IPS-15b (cell line): ENCODE measurements around the gene HPGD.

ENCODE experiments used
- H3K27me3 ChIP-seq: one replicate; pipeline ENCODE4 v1.6.1; 2013; ENCODE audit warnings: low read length; ENCODE audit not compliant: control insufficient read depth, insufficient read depth
- H3K36me3 ChIP-seq: one replicate; pipeline ENCODE4 v1.6.1; 2013; ENCODE audit warnings: low read length; ENCODE audit not compliant: control insufficient read depth, insufficient read depth
- H3K4me1 ChIP-seq: one replicate; pipeline ENCODE4 v1.6.1; 2013; ENCODE audit warnings: mild to moderate bottlenecking, low read length; ENCODE audit not compliant: control insufficient read depth, insufficient read depth
- H3K4me3 ChIP-seq: one replicate; pipeline ENCODE4 v1.5.1; 2013; ENCODE audit warnings: low read depth, low read length
- H3K9ac ChIP-seq: one replicate; pipeline ENCODE4 v1.6.1; 2013; ENCODE audit warnings: low read depth, mild to moderate bottlenecking, low read length
- H3K9me3 ChIP-seq: one replicate; pipeline ENCODE4 v1.6.1; 2013; ENCODE audit warnings: mild to moderate bottlenecking, low read length; ENCODE audit not compliant: control insufficient read depth, insufficient read depth

HPGD gene

DNA sequence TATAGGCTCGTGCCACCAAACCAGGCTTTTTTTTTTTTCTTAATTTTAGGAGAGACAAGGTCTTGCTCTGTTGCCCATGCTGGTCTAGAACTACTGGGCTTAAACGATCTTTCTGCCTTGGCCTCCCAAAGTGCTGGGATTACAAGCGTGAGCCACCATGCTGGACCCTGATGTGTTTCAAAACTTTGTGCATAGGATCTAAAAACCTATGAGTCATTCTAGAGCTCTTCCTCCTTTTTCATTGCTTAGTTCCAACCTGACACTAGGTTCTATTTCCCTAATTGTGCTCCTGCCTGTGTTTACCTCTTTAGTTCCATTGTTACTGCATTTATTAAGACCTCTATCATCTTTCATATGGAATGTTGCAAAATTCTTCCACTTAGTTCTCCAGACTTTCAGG, 57.3 kb downstream of the HPGD start:
- Histone ChIP-seq H3K9ac (no peak overlapping the region), H3K4me1 (no peaks in the 10 kb centered on the region), H3K27me3 (no peaks in the 10 kb centered on the region), H3K36me3 (no peaks in the 10 kb centered on the region), H3K4me3 (no peak overlapping the region), H3K9me3 (peaks cover 5% of the 10 kb centered on the region)

DNA sequence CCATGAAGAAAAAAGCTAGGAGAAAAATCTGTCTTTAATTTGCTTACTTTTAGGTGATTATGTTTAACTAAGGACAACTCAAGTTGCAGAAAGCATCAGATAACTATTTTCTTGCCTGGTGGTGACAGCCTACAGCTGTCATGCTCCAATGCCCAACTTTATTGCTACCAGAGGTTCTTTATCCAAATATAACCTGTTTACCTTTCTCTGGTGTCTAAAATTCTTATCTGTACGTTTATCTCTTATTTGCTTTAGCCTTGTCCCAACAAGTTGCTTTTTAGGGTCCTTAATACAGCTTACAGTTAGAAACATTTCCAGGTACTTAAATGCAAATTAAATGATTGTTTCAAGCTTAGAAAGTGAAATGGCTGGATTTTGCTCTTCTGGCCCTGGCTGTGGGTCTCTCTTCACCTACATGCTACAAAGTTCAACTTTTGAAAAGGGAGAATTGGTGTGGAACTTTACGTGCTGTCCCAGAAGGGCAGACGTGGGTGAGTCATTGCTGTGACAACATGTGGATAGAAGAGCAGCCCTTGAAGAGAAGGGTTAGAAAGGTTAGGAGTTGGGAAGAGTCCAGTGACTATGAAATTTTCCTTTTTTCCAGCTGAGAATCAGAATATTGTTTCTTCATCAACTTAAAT, 60.7 kb downstream of the HPGD start:
- Histone ChIP-seq H3K4me3 (no peak overlapping the region), H3K36me3 (no peaks in the 10 kb centered on the region), H3K9me3 (peaks cover 5% of the 10 kb centered on the region), H3K9ac (no peak overlapping the region), H3K27me3 (no peaks in the 10 kb centered on the region), H3K4me1 (no peaks in the 10 kb centered on the region)

DNA sequence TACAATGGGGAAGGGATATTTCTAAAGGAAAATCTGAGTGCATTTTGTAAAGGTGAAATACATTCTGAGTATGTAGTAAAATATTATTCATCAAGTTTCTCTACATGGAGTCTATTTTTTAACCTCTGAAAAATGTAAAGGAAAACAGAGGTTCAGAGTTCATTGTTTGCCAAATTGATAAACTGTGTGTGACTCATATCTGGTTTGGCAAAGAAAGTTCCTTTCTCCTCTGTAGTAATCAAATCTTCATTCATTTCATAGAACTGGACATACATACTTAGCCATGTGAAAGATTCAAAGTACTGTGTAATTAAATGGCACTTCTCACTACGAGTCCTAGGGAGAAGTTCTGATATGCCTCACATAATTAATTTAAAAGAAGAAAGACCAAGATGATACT, 61.6 kb downstream of the HPGD start:
- no peaks in the 10 kb centered on the region for H3K36me3 ChIP-seq

DNA sequence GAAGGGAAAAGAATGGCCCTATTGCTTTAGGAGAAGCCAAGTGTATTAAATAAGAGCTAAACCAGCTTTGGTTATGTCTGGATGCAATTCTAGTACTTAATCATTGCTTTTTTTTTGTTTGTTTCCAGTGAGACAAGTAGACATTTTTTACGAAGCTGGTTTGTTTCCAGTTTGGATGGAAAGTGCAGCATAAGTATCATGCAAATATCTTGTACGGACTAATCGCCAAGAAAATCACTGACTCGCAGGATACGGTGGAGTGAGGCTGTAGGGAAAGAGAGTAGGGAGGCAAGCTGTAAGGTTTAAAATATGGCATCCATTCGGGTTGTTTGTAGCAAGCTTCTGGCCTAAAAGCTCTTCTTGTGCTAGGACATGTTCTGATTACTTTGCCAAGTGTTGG, 64.8 kb downstream of the HPGD start:
- Histone ChIP-seq H3K9ac (no peak overlapping the region), H3K4me1 (peaks cover 6% of the 10 kb centered on the region), H3K27me3 (no peaks in the 10 kb centered on the region), H3K36me3 (no peaks in the 10 kb centered on the region), H3K9me3 (no peaks in the 10 kb centered on the region), H3K4me3 (no peak overlapping the region)

More for the DNA sequence above, 61.6 kb downstream of the HPGD start:
- Histone ChIP-seq H3K27me3 (no peaks in the 10 kb centered on the region), H3K9ac (no peak overlapping the region), H3K9me3 (peaks cover 5% of the 10 kb centered on the region), H3K4me3 (no peak overlapping the region), H3K4me1 (no peaks in the 10 kb centered on the region)

DNA sequence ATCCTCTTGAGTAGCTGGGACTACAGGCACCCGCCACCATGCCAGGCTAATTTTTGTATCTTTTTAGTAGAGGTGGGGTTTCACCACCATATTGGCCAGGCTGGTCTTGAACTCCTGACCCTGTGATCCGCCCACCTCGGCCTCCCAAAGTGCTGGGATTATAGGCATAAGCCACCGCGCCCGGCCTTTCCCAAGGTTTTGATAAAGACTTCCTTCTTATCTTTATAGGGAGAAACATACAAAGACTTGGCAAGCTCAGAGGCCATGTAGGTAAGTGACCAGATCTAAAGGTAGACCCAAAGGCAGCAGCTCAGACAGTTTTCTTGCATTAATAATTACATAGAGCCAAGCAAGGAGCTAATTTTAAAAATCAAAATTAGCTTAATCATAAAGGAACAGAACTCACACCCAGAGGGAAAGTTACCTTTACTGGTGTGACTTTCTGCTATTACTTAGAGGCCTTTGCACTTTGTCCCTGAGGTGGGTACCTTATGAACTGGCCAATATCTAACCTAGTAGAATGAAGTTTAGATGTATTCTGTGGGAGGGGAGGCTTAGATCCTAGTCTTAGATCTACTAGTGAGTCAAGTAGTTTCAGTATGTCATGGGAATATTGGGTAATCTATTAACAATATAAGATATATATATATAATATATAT, 67.3 kb downstream of the HPGD start:
- no peak overlapping the region for H3K9ac ChIP-seq
- no peak overlapping the region for H3K4me3 ChIP-seq
- H3K36me3 ChIP-seq: no peaks in the 10 kb centered on the region
- no peaks in the 10 kb centered on the region for H3K9me3 ChIP-seq
- no peaks in the 10 kb centered on the region for H3K27me3 ChIP-seq
- peaks cover 13% of the 10 kb centered on the region for H3K4me1 ChIP-seq

DNA sequence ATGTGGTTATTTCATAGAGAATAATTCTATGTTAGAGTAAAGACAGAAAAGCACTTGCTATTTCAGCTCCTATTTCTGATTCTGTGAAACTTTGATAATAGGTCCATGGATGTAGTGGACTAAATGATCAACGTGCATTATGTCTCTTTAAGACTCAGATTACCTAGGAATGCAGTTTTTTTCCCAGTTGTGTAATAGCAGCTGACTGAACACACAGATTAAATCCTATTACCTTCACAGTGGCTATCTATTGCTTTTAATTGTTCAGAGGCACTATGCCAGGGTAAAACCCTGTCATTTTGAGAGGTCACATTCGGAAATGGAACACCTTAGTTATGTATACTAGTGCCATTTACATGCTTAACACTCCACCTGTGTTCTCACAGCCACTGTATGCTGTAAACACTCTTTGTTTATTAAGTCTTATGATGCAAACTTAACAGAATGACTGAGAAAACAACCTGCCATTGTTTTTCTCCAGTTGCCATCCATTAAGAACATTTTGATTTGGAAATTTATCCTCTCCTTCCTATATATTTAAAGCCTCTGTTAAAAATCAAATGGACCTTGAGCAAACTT, 70.5 kb downstream of the HPGD start:
- Histone ChIP-seq H3K9ac (no peak overlapping the region), H3K4me1 (peaks cover 13% of the 10 kb centered on the region), H3K36me3 (no peaks in the 10 kb centered on the region)

DNA sequence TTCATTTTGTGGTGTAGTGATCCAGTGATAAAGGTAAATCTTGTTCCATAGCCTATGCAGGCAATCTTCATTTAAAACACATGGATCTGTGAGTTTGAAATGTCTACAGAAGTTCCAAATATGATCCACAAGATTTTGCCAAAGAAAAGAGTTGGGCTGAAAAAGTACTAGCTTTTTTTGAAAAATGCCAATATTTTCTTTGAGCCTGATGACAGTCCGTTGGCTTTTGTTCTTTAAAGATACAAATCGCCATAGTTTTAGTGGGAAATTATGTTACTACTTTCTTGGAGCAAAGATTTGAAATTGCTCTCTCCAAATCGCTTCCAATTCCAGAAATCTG, 71.5 kb downstream of the HPGD start:
- no peak overlapping the region for H3K4me3 ChIP-seq
- H3K27me3 ChIP-seq: no peaks in the 10 kb centered on the region
- no peaks in the 10 kb centered on the region for H3K9me3 ChIP-seq

More for the DNA sequence above, 70.5 kb downstream of the HPGD start:
- no peaks in the 10 kb centered on the region for H3K9me3 ChIP-seq
- H3K27me3 ChIP-seq: no peaks in the 10 kb centered on the region
- H3K4me3 ChIP-seq: no peak overlapping the region

DNA sequence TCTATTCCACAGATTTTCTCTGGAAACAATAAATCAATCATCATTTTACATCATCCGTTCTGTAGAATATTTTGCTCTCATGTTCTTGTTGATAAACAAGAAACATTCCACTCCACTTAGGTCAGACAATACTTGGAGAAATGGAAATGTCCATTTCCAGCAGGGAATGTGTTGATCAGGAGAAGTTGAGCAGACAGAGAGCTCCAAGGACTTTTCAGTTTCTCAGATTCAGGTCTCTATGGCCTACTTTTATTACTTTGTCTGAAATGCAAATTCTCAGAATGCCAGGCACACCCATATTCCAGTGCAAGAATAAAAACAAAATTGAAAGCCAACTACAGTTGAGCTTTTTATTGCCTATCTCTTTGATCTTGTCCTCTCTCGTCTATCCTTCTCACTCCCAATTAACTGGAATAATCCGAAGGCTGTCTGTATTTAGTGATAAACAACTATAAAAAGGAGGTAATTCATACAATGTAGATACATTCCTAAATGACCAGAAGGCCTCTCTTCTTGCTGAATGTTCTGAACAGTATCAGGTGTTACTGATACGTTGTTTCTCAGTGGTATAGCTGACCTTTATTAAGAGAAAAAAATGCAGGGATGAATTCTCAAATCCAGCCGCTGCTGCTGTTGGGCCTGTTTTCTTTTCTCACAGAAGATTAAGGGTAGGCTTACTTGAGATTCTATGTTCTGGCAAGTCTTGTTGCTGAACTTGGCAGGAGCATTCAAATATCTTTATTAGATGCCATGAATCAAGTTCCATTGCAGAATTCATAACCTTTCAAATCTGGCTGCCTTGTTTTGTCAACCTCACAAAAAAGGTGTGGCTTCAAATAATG, 72.1 kb downstream of the HPGD start:
- H3K9ac ChIP-seq: no peak overlapping the region
- peaks cover 13% of the 10 kb centered on the region for H3K4me1 ChIP-seq
- H3K9me3 ChIP-seq: no peaks in the 10 kb centered on the region
- no peaks in the 10 kb centered on the region for H3K27me3 ChIP-seq
- no peak overlapping the region for H3K4me3 ChIP-seq
- no peaks in the 10 kb centered on the region for H3K36me3 ChIP-seq

More for the DNA sequence above, 71.5 kb downstream of the HPGD start:
- Histone ChIP-seq H3K9ac (no peak overlapping the region), H3K4me1 (peaks cover 13% of the 10 kb centered on the region), H3K36me3 (no peaks in the 10 kb centered on the region)

DNA sequence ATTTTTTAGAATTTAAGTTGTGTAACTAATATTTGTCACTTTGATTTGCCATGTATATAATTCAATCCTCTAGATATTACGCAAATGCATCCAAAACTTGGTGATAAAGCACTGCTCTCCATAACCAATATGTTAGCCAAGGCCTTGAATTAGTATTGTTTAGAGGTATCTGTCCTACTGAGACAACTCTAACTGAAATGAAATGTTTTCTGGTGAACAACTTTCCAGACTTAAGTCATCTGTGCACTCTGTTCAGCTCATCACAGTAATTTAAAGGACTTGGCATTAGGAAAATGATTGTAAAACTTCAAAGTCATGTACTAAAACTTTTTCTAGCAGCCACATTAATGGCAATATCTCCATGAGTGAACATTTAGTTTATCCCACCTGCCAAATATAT, 73.1 kb downstream of the HPGD start:
- Histone ChIP-seq H3K36me3 (no peaks in the 10 kb centered on the region), H3K9ac (no peak overlapping the region), H3K4me3 (no peak overlapping the region), H3K4me1 (peaks cover 13% of the 10 kb centered on the region), H3K27me3 (no peaks in the 10 kb centered on the region), H3K9me3 (no peaks in the 10 kb centered on the region)

DNA sequence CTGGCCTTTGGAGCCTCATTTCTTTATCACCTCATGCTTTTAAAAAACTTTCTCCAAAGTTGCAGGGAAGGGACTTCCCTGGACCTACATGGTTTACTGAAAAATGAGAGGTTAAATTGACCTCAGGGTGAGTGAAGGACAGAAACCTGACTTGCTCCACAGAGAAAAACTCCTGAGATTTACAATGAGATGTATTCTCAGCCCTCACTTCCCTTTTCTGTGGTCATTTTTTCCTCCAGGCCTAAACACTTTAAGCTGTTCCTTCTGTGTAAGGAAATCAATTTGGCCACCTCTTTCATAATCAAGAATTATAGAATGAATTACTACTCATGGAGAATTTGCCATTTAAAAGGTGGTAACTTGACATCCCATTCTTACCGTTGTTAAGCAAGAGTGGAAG, 77.9 kb downstream of the HPGD start:
- no peaks in the 10 kb centered on the region for H3K9me3 ChIP-seq
- H3K9ac ChIP-seq: no peak overlapping the region
- H3K36me3 ChIP-seq: no peaks in the 10 kb centered on the region
- H3K4me3 ChIP-seq: no peak overlapping the region
- no peaks in the 10 kb centered on the region for H3K27me3 ChIP-seq
- H3K4me1 ChIP-seq: no peaks in the 10 kb centered on the region
